Suprapubic skin (tissue), 4 donors: ENCODE data around the gene PCED1B. TPM values are rescaled to one million over a fixed set of nuclear protein-coding genes. Genes with fewer than 3 reads are reported as not detected.
"Not testable (repeated sequence)": the region's sequence is repeated elsewhere in the genome, so short reads cannot be mapped to it uniquely, and the experiment has no call there.

ENCODE experiments used
- DNase-seq, 2 donors: peaks; one replicate each; pipeline ENCODE4 v3.0.0-alpha.2; 2019; ENCODE audit warnings: low spot score in 2 of 2
- H3K27ac ChIP-seq: fragments of 200-600 bp; sonication (generic); one replicate; pipeline ENCODE4 v1.5.1; 2019
- H3K27me3 ChIP-seq: fragments of 200-600 bp; sonication (generic); one replicate; pipeline ENCODE4 v1.5.1; 2019
- H3K36me3 ChIP-seq: fragments of 200-600 bp; sonication (generic); one replicate; pipeline ENCODE4 v1.5.1; 2019
- H3K4me1 ChIP-seq: fragments of 200-600 bp; sonication (generic); one replicate; pipeline ENCODE4 v1.5.1; 2019
- H3K4me3 ChIP-seq: fragments of 200-600 bp; sonication (generic); one replicate; pipeline ENCODE4 v1.5.1; 2019; ENCODE audit warnings: mild to moderate bottlenecking
- H3K9me3 ChIP-seq: fragments of 200-600 bp; sonication (generic); one replicate; pipeline ENCODE4 v1.5.1; 2019
- CTCF ChIP-seq, 2 donors: fragments of 200-600 bp in 1 of 2; fragments of 450-650 bp in 1 of 2; sonication (generic) in 1 of 2; IDR thresholded peaks; one replicate each; pipeline ENCODE4 v1.5.1; 2016 to 2019; ENCODE audit warnings: antibody characterized with exemption in 2 of 2, mild to moderate bottlenecking in 1 of 2, moderate library complexity in 1 of 2
- EP300 ChIP-seq: sonication (generic); formaldehyde crosslinking; IDR thresholded peaks from one replicate; pipeline ENCODE4 v1.6.1; 2017; ENCODE audit warnings: antibody characterized with exemption
- POLR2A ChIP-seq, 2 donors: fragments of 450-650 bp; IDR thresholded peaks; one replicate each; pipeline ENCODE4 v1.6.1; 2017; ENCODE audit warnings: antibody characterized with exemption in 2 of 2, mild to moderate bottlenecking in 2 of 2, moderate library complexity in 2 of 2
- POLR2AphosphoS5 ChIP-seq, 3 donors: sonication (generic); formaldehyde crosslinking; IDR thresholded peaks; one replicate each; pipeline ENCODE4 v1.6.1; 2017; ENCODE audit warnings: antibody characterized with exemption in 3 of 3
- WGBS: methylation state at CpG from one replicate; pipeline ENCODE4 v1.1.5; 2018; 5-methylcytosine and 5-hydroxymethylcytosine counted together
- total RNA-seq, 4 donors: library from RNA; depleted of rRNA; stranded (reverse); fragments of >200 nt; gene quantifications; one replicate each; pipeline ENCODE4 v1.1.0, GENCODE V29; 2016

The PCED1B gene
- total RNA-seq, 4 donors from 2014 or later = 0.65 to 5.1 TPM; not detected in 2

- H3K36me3 ChIP-seq = no peaks in the 10 kb centered on the region
- no peak overlapping the region for H3K27ac ChIP-seq
- peaks cover 3% of the 10 kb centered on the region for H3K4me1 ChIP-seq
- TF ChIP-seq CTCF (IDR thresholded peaks at IDR 0.05) (no peak), EP300 (no peak), POLR2AphosphoS5 (IDR thresholded peaks at IDR 0.05) (no peak), POLR2A (IDR thresholded peaks at IDR 0.05) (no peak)
- no peaks in the 10 kb centered on the region for H3K9me3 ChIP-seq
- DNase-seq = no peak
- WGBS = 77% methylated on average over 1 of the region's 1 CpG
- H3K27me3 ChIP-seq = no peaks in the 10 kb centered on the region
- no peak overlapping the region for H3K4me3 ChIP-seq
These were observed 39.7 kb upstream of the PCED1B start for GRCh38 chr12:47039756-47040155.

- TF ChIP-seq EP300 = no peak
- TF ChIP-seq CTCF (IDR thresholded peaks at IDR 0.05) = no peak
- Histone ChIP-seq H3K27me3 (no peaks in the 10 kb centered on the region), H3K27ac (no peak overlapping the region), H3K4me1 (peaks cover 3% of the 10 kb centered on the region), H3K4me3 (no peak overlapping the region), H3K9me3 (no peaks in the 10 kb centered on the region), H3K36me3 (no peaks in the 10 kb centered on the region)
- no peak for DNase-seq
- WGBS = 88% methylated on average over 4 of the region's 4 CpGs
These were observed 38.1 kb upstream of the PCED1B start for GRCh38 chr12:47041327-47041726.

GRCh38 chr12:47048541-47048940, 30.9 kb upstream of the PCED1B start:
- no peak for DNase-seq

GRCh38 chr12:47051291-47051690, 28.1 kb upstream of the PCED1B start:
- 90% methylated on average over 3 of the region's 3 CpGs for WGBS
- not testable (repeated sequence) for H3K9me3 ChIP-seq, H3K27ac ChIP-seq, H3K36me3 ChIP-seq, DNase-seq, H3K4me1 ChIP-seq, H3K4me3 ChIP-seq, H3K27me3 ChIP-seq

More at GRCh38 chr12:47048541-47048940, 30.9 kb upstream of the PCED1B start:
- Histone ChIP-seq H3K36me3 (no peaks in the 10 kb centered on the region), H3K9me3 (peaks cover 3% of the 10 kb centered on the region), H3K4me3 (no peak overlapping the region), H3K27me3 (no peaks in the 10 kb centered on the region), H3K4me1 (no peaks in the 10 kb centered on the region), H3K27ac (no peak overlapping the region)
- TF ChIP-seq EP300 = no peak
- TF ChIP-seq POLR2A (IDR thresholded peaks at IDR 0.05) = no peak
- no peak for TF ChIP-seq POLR2AphosphoS5 (IDR thresholded peaks at IDR 0.05)
- TF ChIP-seq CTCF (IDR thresholded peaks at IDR 0.05) = no peak

- DNase-seq = no peak
- TF ChIP-seq POLR2AphosphoS5 (IDR thresholded peaks at IDR 0.05) (no peak), POLR2A (IDR thresholded peaks at IDR 0.05) (no peak), CTCF (IDR thresholded peaks at IDR 0.05) (no peak), EP300 (no peak)
- Histone ChIP-seq H3K27me3 (no peaks in the 10 kb centered on the region), H3K4me1 (no peaks in the 10 kb centered on the region), H3K4me3 (no peak overlapping the region), H3K9me3 (peaks cover 7% of the 10 kb centered on the region), H3K27ac (no peak overlapping the region), H3K36me3 (no peaks in the 10 kb centered on the region)
- 88% methylated on average over 2 of the region's 2 CpGs for WGBS
These were observed 27.1 kb upstream of the PCED1B start for GRCh38 chr12:47052274-47052673.

- H3K27me3 ChIP-seq = no peaks in the 10 kb centered on the region
- no peak overlapping the region for H3K27ac ChIP-seq
- no peak for DNase-seq
- H3K36me3 ChIP-seq = no peaks in the 10 kb centered on the region
- no peaks in the 10 kb centered on the region for H3K4me1 ChIP-seq
- H3K4me3 ChIP-seq = no peak overlapping the region
- TF ChIP-seq POLR2AphosphoS5 (IDR thresholded peaks at IDR 0.05) (no peak), POLR2A (IDR thresholded peaks at IDR 0.05) (no peak)
- H3K9me3 ChIP-seq = peaks cover 7% of the 10 kb centered on the region
These were observed 25.5 kb upstream of the PCED1B start for GRCh38 chr12:47053961-47054360.
